GM19043 (cell line): Measurements from ENCODE around the gene TM4SF1.

ENCODE experiments used
- ATAC-seq: cut with Tn5 transposase; IDR thresholded peaks from one replicate; pipeline ENCODE4 v1.9.1; 2021; ENCODE audit warnings: low read depth; ENCODE audit not compliant: unreplicated experiment

Gene TM4SF1

GRCh38 chr3:149375501-149376196 lies 1.8 kb downstream of the TM4SF1 start:
- ATAC-seq, result no peak

- ATAC-seq, result no peak
These were observed 2.5 kb downstream of the TM4SF1 start for GRCh38 chr3:149374793-149375500.

- no peak for ATAC-seq
These were observed 3.1 kb downstream of the TM4SF1 start for GRCh38 chr3:149374391-149374790.

GRCh38 chr3:149373235-149374125 lies 4.0 kb downstream of the TM4SF1 start:
- ATAC-seq, result no peak

GRCh38 chr3:149371723-149372114 lies 5.7 kb downstream of the TM4SF1 start:
- ATAC-seq, result no peak

GRCh38 chr3:149371001-149371722 lies 6.3 kb downstream of the TM4SF1 start:
- ATAC-seq, result no peak

- no peak for ATAC-seq
These were observed 7.2 kb downstream of the TM4SF1 start for GRCh38 chr3:149369991-149370866.

- no peak for ATAC-seq
These were observed 8.6 kb downstream of the TM4SF1 start for GRCh38 chr3:149368674-149369497.

GRCh38 chr3:149368201-149368673 lies 9.2 kb downstream of the TM4SF1 start:
- no peak for ATAC-seq

- ATAC-seq, result no peak
These were observed 10.3 kb downstream of the TM4SF1 start for GRCh38 chr3:149366941-149367840.

GRCh38 chr3:149366031-149366430 lies 11.4 kb downstream of the TM4SF1 start:
- no peak for ATAC-seq

- no peak for ATAC-seq
These were observed 12.8 kb downstream of the TM4SF1 start for GRCh38 chr3:149364624-149365023.

- no peak for ATAC-seq
These were observed 14.4 kb downstream of the TM4SF1 start for GRCh38 chr3:149363053-149363452.

- ATAC-seq, result no peak
These were observed 15.1 kb downstream of the TM4SF1 start for GRCh38 chr3:149362366-149362765.

GRCh38 chr3:149356630-149357029 lies 20.8 kb downstream of the TM4SF1 start:
- no peak for ATAC-seq

- ATAC-seq, result no peak
These were observed 21.3 kb downstream of the TM4SF1 start for GRCh38 chr3:149356044-149356592.

GRCh38 chr3:149353581-149354184 lies 23.8 kb downstream of the TM4SF1 start:
- ATAC-seq, result no peak
